Thymus (tissue), 11 donors: Measurements from ENCODE around the gene MT1X. TPM values are rescaled to one million over a fixed set of nuclear protein-coding genes. Genes with fewer than 3 reads are reported as not detected.

ENCODE experiments used
- DNase-seq, 9 donors: peaks; one replicate each; pipeline ENCODE4 v3.0.0-alpha.2; 2013; ENCODE audit warnings: low spot score in 9 of 9, low read depth in 6 of 9, missing footprints in 1 of 9
- H3K27ac ChIP-seq, 2 donors: one replicate each; pipeline ENCODE4 v1.5.1; 2013; ENCODE audit warnings: control low read depth in 1 of 2, low read depth in 1 of 2, low read length in 1 of 2, mild to moderate bottlenecking in 1 of 2, moderate library complexity in 1 of 2
- H3K27me3 ChIP-seq, 2 donors: one replicate each; pipeline ENCODE4 v1.5.1; 2013; ENCODE audit warnings: low read length in 1 of 2; ENCODE audit not compliant: control insufficient read depth in 2 of 2, insufficient read depth in 1 of 2
- H3K36me3 ChIP-seq, 2 donors: one replicate each; pipeline ENCODE4 v1.5.1; 2013; ENCODE audit warnings: low read length in 1 of 2, mild to moderate bottlenecking in 1 of 2, moderate library complexity in 1 of 2; ENCODE audit not compliant: control insufficient read depth in 2 of 2, insufficient read depth in 2 of 2
- H3K4me1 ChIP-seq, 2 donors: one replicate each; pipeline ENCODE4 v1.5.1; 2013; ENCODE audit warnings: low read length in 2 of 2; ENCODE audit not compliant: control insufficient read depth in 2 of 2, insufficient read depth in 2 of 2
- H3K4me3 ChIP-seq, 2 donors: one replicate each; pipeline ENCODE4 v1.5.1; 2013; ENCODE audit warnings: low read length in 2 of 2, control low read depth in 1 of 2, mild to moderate bottlenecking in 1 of 2
- H3K9me3 ChIP-seq, 2 donors: one replicate each; pipeline ENCODE4 v1.5.1; 2013; ENCODE audit warnings: low read length in 1 of 2, mild to moderate bottlenecking in 1 of 2; ENCODE audit not compliant: control insufficient read depth in 2 of 2, insufficient read depth in 1 of 2
- WGBS: extraction: QIAGEN DNeasy Blood & Tissue Kit; methylation state at CpG from one replicate; pipeline ENCODE4 v1.1.7; 2013; 5-methylcytosine and 5-hydroxymethylcytosine counted together
- polyA plus RNA-seq: library from polyadenylated mRNA; stranded (reverse); fragments of 200-250 nt; gene quantifications from one replicate; pipeline ENCODE4 v1.2.3, GENCODE V29; 2013
- total RNA-seq: library from RNA; stranded (reverse); fragments of 120-200 nt; gene quantifications from one replicate; pipeline ENCODE4 v1.2.4, GENCODE V29; 2013
- donor health status: healthy.

The MT1X gene
- total and polyA plus RNA-seq, 2 donors = 21.2 to 3,725 TPM

- Histone ChIP-seq H3K36me3 (no peaks in the 10 kb centered on the region), H3K27me3 (peaks cover 70 to 99% of the 10 kb centered on the region in 2 donors), H3K4me1 (peaks cover 4 to 12% of the 10 kb centered on the region in 2 donors), H3K9me3 (no peaks in the 10 kb centered on the region), H3K4me3 (no peak within 1 kb of the TSS), H3K27ac (no peak within 1 kb of the TSS)
- DNase-seq = no peak
- WGBS = 5% methylated on average over 68 of the region's 68 CpGs
Observed at GRCh38 chr16:56637814-56638750, 44.2 kb upstream of the MT1X start, which contains the start of gene MT1A. Gene MT1A, plus strand, starts transcription at chr16:56638666. Its CDS starts 73 bp downstream, at chr16:56638739.

- WGBS = 62% methylated on average over 1 of the region's 1 CpG
- H3K9me3 ChIP-seq = no peaks in the 10 kb centered on the region
- no peak overlapping the region for H3K4me3 ChIP-seq
- DNase-seq = no peak
- H3K27ac ChIP-seq = no peak overlapping the region
- H3K36me3 ChIP-seq = no peaks in the 10 kb centered on the region
- peaks cover 10 to 19% of the 10 kb centered on the region in 2 donors for H3K4me1 ChIP-seq
- peaks cover 73 to 99% of the 10 kb centered on the region in 2 donors for H3K27me3 ChIP-seq
Observed at GRCh38 chr16:56639045-56639444, 43.2 kb upstream of the MT1X start.

GRCh38 chr16:56640076-56640475 is 42.2 kb upstream of the MT1X start:
- H3K4me1 ChIP-seq = peaks cover 10 to 19% of the 10 kb centered on the region in 2 donors
- 99% methylated on average over 1 of the region's 1 CpG for WGBS
- no peak overlapping the region for H3K27ac ChIP-seq
- peaks cover 74 to 99% of the 10 kb centered on the region in 2 donors for H3K27me3 ChIP-seq
- no peak overlapping the region for H3K4me3 ChIP-seq
- no peak for DNase-seq
- no peaks in the 10 kb centered on the region for H3K36me3 ChIP-seq
- H3K9me3 ChIP-seq = no peaks in the 10 kb centered on the region

- Histone ChIP-seq H3K36me3 (no peaks in the 10 kb centered on the region), H3K27me3 (peaks cover 74 to 99% of the 10 kb centered on the region in 2 donors), H3K27ac (no peak overlapping the region), H3K4me1 (peaks cover 7 to 15% of the 10 kb centered on the region in 2 donors), H3K4me3 (no peak overlapping the region), H3K9me3 (no peaks in the 10 kb centered on the region)
- 97% methylated on average over 2 of the region's 2 CpGs for WGBS
- no peak for DNase-seq
Observed at GRCh38 chr16:56641166-56641565, 41.1 kb upstream of the MT1X start.

- WGBS = 5% methylated on average over 42 of the region's 42 CpGs
- DNase-seq = peak in 2 of 9 donors; percentile 32 to 51
- H3K4me1 ChIP-seq = peaks cover 7 to 10% of the 10 kb centered on the region in 2 donors
- H3K27me3 ChIP-seq = peaks cover 86 to 100% of the 10 kb centered on the region in 2 donors
- H3K4me3 ChIP-seq = peak overlapping the region in 1 of 2 donors; percentile 13
- no peaks in the 10 kb centered on the region for H3K36me3 ChIP-seq
- H3K27ac ChIP-seq = no peak overlapping the region
- no peaks in the 10 kb centered on the region for H3K9me3 ChIP-seq
Observed at GRCh38 chr16:56643080-56643778, 39.0 kb upstream of the MT1X start.

- H3K9me3 ChIP-seq = no peaks in the 10 kb centered on the region
- H3K27ac ChIP-seq = no peak overlapping the region
- peaks cover 7 to 10% of the 10 kb centered on the region in 2 donors for H3K4me1 ChIP-seq
- H3K27me3 ChIP-seq = peaks cover 86 to 100% of the 10 kb centered on the region in 2 donors
- no peaks in the 10 kb centered on the region for H3K36me3 ChIP-seq
- DNase-seq = no peak
- no peak overlapping the region for H3K4me3 ChIP-seq
- 51% methylated on average over 5 of the region's 5 CpGs for whole genome bisulfite sequencing
Observed at GRCh38 chr16:56643833-56644232, 38.4 kb upstream of the MT1X start.

- Histone ChIP-seq H3K4me1 (peaks cover 7 to 10% of the 10 kb centered on the region in 2 donors), H3K27ac (no peak overlapping the region), H3K27me3 (peaks cover 78 to 99% of the 10 kb centered on the region in 2 donors), H3K9me3 (no peaks in the 10 kb centered on the region), H3K36me3 (no peaks in the 10 kb centered on the region), H3K4me3 (no peak overlapping the region)
- no peak for DNase-seq
- WGBS = 96% methylated on average over 1 of the region's 1 CpG
Observed at GRCh38 chr16:56645311-56645710, 37.0 kb upstream of the MT1X start.

DNA sequence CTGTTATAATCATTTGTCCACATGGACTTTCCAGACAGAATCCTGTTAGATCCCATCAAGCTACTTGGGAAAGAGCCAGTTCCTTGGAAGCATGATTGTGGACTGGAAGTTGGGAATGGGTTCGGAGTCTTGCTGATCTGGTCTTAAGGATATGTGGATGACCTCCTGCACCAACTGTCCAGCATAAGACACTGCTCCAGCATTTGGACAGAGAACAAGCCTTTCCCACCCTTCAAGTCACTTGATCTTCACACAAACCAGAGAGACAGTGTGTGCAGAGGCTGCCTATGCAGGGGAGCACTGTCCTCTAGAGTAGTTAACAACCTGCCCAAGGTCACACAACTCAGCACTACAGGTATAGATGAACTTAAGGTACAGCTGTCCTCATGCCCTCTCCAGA is 36.4 kb upstream of the MT1X start:
- no peak for DNase-seq
- peaks cover 75 to 97% of the 10 kb centered on the region in 2 donors for H3K27me3 ChIP-seq

More for the DNA sequence above, 36.4 kb upstream of the MT1X start:
- H3K4me3 ChIP-seq = no peak overlapping the region
- H3K9me3 ChIP-seq = no peaks in the 10 kb centered on the region
- H3K27ac ChIP-seq = no peak overlapping the region
- WGBS = 0% methylated on average over 1 of the region's 1 CpG
- H3K36me3 ChIP-seq = no peaks in the 10 kb centered on the region
- H3K4me1 ChIP-seq = peaks cover 7 to 10% of the 10 kb centered on the region in 2 donors
